AML-193 (cell line): ENCODE data around the gene SAT1.
A peak's percentile ranks its signal among the peaks of the same experiment; 100 is the strongest.

ENCODE experiments used
- DNase-seq, 2 experiments: peaks; one replicate each; lab custom pipeline; 2025; lab: John Stamatoyannopoulos, UW

Gene SAT1

DNA sequence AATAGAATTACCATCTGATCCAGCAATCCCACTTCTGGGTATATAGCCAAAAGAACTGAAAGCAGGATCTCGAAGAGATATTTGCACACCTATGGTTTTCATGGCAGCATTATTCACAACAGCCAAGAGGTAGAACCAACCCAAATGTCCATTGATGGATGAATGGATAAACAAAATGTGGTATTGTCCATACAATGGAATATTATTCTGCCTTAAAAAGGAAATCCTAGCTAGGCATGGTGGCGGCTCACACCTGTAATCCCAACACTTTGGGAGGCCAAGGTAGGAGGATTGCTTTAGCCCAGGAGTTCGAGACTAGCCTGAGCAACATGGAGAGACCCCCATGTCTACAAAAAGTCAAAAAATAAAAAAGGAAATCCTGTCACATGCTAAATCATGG lies 27.3 kb downstream of the SAT1 start:
- no peak for DNase-seq

DNA sequence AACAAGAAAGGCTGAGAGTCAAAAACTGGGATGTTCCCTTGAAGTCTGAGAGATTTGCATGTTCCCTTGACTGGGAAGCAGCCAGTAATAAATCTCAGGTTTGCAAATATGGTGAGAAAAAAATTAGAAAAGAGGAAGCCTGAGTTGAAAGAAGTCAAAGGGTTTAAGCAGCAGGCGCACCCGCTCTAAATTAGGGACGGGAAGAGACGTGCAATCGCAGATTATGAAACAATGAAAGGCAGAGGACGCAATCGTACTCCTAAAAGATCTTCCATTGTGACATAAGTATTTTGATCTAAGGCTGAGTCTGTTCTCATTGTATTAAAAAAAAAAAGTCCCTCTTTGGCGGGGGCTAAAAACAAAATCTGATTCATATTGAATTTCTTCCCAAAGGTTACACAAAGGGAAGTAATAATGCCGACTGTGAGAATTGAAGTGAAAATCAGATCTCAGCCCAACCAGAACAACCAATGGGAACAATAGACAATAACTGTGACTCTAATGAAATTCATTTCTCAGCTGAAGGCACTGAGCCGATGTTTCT lies 28.2 kb downstream of the SAT1 start:
- DNase-seq: peak; percentile 78 to 90

DNA sequence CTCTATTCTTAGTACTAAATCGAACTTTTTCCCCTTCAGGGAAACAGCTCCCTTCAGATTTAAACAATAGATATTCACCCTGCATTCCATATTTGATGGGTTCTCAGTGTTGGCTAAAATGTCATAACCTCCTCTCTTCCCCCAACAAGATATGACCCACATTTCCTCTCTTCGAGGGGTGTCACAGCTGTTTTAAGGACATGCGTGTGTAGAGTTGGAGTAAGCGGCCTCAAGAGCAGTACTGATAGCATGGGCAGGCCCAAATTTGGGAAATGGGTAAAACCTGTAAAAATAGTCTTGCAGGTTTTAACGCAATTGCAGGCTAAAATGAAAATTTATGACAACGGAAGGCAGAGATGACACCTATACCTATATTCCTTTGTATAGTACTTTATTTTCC lies 28.7 kb downstream of the SAT1 start:
- DNase-seq: no peak

DNA sequence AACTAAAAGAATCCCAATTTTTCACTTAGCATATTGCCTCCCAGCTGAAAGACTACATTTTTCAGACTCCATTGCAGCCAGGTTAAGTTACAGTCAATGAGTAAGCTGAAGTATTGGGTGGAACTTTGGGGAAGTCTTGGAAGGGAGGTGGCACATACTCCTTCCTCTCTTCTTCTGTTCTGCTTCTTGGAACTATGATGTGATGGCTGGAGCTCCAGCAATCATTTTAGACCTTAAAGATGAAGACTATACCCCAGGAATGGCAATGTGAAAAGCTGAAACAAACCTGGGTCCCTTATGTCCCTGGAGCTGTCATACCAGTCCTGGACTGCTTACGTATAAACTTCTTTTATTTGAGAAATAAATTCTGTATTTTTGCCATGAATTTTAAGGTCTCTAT lies 30.8 kb downstream of the SAT1 start:
- DNase-seq: no peak

DNA sequence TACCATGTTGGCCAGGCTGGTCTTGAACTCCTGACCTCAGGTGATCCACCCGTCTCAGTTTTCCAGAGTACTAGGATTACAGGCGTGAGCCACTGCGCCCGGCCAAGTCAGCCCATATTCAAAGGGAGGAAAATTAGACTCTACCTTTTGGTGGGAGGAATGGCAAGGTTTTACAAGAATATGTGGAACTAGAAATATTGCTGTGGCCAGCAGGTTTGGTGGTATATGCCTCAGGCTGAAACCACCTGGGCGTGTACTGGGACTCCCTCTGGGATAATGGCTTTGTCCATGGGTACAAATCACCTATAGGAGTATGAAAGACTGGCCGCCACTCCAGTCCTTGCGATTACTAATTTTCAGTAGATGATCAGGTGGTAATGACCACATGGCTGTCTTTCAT lies 32.4 kb downstream of the SAT1 start:
- no peak for DNase-seq

DNA sequence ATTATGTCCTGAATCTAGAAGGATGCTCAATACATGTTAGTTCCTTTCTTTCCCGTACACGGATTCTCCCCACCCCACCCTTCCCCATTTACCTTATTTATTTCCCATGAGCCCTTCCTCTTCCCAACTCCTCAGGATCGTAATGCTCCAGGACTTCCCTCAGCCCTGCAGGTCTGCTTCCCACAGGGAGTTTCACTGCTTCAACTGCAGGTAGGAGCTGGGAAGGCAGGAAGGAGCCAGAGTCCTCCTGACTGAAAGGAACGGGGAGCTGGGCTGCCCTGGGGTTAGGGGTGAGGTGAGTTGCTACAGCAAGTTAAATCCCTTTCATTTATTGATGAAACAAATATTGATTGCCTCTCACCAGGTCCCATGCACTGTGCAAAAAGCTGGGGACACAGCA lies 33.2 kb downstream of the SAT1 start:
- no peak for DNase-seq

DNA sequence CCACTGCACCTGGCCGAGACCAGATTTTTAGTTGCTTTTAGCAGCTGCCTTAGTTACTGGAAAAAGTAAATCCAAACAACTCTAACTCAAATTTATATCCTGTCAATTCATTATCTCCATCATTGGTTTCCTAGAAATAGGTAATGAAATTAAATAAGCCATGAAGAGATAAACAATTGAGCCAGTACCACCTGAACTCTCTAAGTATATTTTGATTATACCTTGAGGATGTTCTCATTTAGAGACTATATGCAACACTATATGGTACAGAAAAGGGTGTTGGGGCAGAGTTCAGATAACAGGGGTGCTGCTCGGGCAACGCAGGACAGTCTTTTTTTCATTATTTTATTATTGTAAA lies 35.0 kb downstream of the SAT1 start:
- no peak for DNase-seq

DNA sequence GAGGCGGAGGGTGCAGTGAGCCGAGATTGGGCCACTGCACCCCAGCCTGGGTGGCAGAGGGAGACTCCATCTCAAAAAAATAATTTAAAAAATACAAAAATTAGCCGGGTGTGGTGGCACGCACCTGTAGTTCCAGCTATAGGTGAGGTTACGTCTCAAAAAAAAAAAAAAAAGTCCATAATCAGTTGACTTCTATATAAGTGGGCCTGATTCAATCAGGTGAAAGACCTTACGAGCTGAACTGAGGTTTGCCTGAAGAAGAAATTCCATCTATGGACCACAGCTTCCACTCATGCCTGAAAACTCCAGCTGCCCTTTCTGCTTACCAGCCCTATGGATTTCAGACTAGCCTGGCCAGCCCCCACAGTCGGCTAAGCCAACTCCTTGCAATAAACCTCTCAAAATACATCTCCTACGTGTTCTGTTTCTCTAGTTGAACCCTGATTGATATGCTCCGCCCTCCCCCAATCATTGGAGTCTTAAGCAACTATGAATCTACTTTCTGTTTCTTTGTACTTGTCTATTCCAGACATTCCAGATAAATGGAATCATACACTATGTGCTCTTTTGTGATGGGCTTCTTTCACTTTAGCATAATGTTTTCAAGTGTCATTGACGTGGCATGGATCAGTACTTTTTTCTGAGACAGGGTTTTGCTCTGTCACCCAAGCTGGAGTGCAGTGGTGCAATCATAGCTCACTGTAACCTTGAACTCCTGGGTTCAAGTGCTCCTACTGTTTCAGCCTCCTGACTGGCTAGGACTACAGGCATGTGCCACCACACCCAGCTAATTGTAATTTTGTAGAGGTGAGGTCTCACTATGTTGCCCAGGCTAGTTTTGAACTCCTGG lies 36.6 kb downstream of the SAT1 start:
- no peak for DNase-seq

DNA sequence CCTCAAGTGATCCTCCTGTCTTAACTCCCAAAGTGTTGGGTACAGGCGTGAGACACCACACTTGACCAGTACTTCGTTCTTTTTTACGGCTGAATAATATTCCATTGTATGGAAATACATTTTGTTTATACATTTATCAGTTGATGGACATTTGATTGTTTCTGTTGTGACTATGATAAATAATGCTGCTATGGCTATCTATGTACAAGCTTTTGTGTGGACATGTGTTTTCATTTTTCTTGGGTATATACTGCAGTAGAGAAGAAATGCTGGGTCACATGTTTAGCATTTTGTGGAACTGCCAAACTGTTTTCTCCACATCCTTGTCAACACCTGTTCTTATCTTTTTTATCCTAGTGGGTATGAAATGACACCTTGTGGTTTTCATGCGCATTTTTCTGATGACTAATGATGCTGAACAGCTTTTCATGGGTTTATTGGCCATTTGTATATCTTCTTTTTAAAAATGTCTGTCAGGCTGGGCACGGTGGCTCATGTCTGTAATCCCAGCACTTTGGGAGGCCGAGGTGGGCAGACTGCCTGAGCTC lies 37.3 kb downstream of the SAT1 start:
- no peak for DNase-seq

DNA sequence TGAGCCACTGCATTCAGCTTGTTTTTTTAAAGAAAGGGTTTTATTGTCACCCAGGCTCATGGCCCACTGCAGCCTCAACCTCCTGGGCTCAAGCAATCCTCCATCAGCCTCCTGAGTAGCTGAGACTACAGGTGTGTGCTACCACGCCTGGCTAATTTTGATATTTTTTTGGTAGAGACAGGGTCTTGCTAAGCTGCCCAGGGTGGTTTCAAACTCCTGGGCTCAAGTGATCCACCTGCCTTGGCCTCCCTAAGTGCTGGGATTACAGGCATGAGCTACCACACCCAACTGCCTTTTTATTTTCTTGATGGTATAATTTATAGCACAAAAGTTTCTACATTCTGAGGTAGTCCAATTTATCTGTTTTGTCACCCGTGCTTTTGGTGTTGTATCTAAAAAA lies 38.9 kb downstream of the SAT1 start:
- DNase-seq: no peak

DNA sequence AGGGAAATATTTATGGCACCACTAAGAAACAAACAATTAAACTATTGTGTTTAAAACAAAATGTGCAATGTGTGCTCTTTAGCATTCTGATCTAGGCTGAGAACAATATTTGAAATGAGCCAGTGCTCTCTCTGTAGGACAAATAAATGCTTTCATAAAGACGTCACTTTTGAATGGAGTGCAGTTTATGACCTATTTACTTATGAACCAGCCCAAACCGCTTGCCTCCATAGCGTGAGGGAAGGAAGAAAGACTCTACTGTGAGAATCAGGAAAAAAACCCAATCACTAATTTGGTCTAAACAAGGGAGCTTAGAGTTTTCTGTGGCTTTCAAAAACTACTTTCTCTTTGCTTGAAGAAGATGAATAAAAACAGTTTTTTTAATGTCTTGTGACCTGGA lies 39.4 kb downstream of the SAT1 start:
- DNase-seq: no peak

DNA sequence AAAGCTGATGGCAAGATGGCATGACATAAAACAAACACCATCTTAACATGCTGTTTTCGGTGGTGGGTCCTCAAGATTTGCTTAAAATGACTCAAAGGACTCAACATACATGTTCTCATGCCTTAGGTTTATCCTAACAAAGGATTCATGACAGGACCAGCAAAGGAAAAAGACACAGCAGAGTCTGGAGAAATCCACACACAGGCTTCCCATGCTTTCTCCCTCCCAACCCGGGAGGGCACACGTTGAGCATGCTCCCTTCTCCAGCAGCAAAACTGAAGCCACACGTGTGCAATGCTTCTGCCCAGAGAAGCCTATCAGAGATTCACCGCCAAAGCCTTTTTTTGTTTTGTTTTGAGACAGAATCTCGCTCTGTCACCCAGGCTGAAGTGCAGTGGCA lies 39.9 kb downstream of the SAT1 start:
- DNase-seq: no peak

DNA sequence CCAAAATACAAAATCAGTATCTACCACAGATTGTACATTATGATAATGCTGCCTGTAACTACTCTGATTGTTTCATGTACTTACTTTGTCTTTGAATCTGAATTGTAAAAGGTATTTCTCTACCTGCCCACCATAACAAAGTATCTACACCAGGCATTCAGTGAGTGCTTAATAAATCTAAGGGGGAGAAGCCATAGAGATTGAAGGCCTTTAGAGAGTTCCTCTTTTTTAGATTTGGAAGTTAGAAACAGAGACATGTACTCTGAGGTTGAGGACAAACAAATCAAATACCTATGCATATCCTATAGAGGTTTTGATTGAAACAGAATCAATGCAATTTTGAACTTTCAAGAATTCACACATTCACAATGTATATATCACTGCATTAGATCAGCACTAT lies 42.7 kb downstream of the SAT1 start:
- no peak for DNase-seq

DNA sequence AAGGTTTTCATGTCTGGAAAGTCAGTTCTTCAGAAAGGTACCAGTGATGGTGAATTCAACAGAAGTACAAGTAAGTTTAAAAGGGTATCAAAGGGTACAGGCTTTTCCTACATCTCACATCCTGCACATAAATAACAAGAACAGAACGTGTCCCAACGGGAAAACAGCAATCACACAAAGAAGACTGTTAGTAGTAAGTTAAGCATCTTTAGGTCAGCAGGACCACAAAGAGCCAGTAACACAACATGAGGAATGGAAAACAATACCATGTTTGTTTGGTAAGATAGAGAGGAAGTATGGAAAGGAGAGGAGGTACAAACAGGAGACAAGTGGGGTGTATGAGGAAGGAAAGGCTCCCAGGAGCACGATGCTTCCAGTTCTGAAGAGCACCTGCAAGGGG lies 43.2 kb downstream of the SAT1 start:
- no peak for DNase-seq

DNA sequence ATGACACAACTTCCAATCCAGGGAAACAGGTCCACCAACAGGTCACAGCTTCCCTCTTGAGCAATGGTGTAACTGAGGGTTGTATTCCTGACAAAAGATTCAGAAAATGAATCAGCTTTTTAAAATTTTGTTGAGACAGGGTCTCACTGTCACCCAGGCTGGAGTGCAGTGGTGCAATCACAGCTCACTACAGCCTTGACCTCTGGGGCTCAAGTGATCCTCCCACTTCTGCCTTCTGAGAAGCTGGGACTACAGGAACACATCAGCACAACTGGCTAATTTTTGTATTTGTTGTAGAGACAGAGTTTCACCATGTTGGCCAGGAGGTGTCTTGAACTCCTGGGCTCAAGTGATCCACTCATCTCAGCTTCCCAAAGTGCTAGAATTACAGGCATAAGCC lies 43.7 kb downstream of the SAT1 start:
- no peak for DNase-seq

DNA sequence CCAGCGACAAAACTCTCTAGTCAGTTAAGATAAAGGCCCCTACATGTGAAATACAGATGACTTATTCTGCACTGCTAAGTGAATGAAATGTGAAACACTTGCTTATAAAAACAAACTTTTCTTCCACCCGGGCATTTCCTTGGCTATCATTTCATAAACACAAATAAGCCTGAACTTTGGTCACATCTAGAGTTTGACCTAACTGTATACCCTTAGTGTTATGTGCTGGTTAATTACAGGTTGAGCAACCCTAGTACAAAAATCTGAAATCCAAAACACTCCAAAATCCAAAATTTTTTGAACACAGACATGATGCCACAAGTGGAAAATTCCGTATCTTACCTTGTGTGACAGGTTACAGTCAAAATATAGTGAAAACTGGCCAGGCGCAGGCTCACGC lies 45.9 kb downstream of the SAT1 start:
- no peak for DNase-seq

DNA sequence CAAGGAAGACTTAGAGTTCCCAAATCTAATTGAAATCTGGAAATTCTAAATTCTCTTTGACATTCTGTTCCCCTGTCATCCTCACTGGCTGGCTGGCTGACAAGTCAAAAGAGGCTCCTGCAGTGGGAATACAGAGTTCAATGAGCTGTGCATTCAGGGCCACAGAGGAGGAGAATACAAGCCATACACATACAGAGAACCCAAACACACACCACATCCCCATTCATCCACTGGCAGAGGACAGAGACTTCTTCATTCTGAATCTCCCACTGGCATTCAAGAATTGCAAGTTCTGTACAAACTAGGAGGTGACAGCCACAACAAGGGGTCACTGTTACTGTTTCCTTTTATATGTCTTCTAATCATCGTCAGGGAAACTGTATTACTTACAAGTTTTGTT lies 49.7 kb downstream of the SAT1 start:
- DNase-seq: no peak
